Ovary (tissue), 9 donors: ENCODE results near the gene TPM1. TPM values are rescaled to one million over a fixed set of nuclear protein-coding genes. Genes with fewer than 3 reads are reported as not detected.

ENCODE experiments used
- DNase-seq, 5 donors: peaks; one replicate each; pipeline ENCODE4 v3.0.0-alpha.2; 2019 to 2020
- H3K27ac ChIP-seq, 2 donors: fragments of 200-600 bp; one replicate each; pipeline versions ENCODE4 v1.5.1 to v1.8.0; 2019 to 2022
- H3K27me3 ChIP-seq: fragments of 200-600 bp; one replicate; pipeline ENCODE4 v1.8.0; 2022
- H3K36me3 ChIP-seq: fragments of 200-600 bp; sonication (generic); one replicate; pipeline ENCODE4 v1.5.1; 2019
- H3K4me1 ChIP-seq: one replicate; pipeline ENCODE4 v1.8.1; 2013; ENCODE audit warnings: mild to moderate bottlenecking, moderate library complexity; ENCODE audit not compliant: insufficient read depth
- H3K4me3 ChIP-seq: fragments of 200-600 bp; sonication (generic); one replicate; pipeline ENCODE4 v1.5.1; 2017
- H3K9me3 ChIP-seq, 2 donors: fragments of 200-600 bp in 1 of 2; sonication (generic) in 1 of 2; one replicate each; pipeline versions ENCODE4 v1.5.1 to v1.8.1; 2013 to 2019; ENCODE audit warnings: mild to moderate bottlenecking in 1 of 2, moderate library complexity in 1 of 2
- EP300 ChIP-seq: sonication (generic); formaldehyde crosslinking; IDR thresholded peaks from one replicate; pipeline ENCODE4 v1.6.1; 2017; ENCODE audit warnings: antibody characterized with exemption
- POLR2A ChIP-seq: fragments of 450-650 bp; IDR thresholded peaks from one replicate; pipeline ENCODE4 v1.6.1; 2017; ENCODE audit warnings: antibody characterized with exemption, mild to moderate bottlenecking, moderate library complexity
- WGBS, 3 donors: extraction: QIAGEN DNeasy Blood & Tissue Kit in 1 of 3; methylation state at CpG; one replicate each; pipeline versions ENCODE4 v1.1.5 to v1.1.7; 2013 to 2017; 5-methylcytosine and 5-hydroxymethylcytosine counted together
- intact Hi-C, 4 donors: fragments of 100-400 bp; cut with DNase I; formaldehyde crosslinking; loops; one replicate each; pipeline versions ENCODE4 v1.11.0 to v1.15.1; 2022 to 2023
- polyA plus RNA-seq, 2 donors: library from polyadenylated mRNA; stranded (reverse); fragments of 200-250 nt in 1 of 2; fragments of 350-450 nt in 1 of 2; fragmentation: Illumina TruSeq in 1 of 2; extraction: RNeasy Lipid Tissue Mini Kit (QIAGEN cat#74804) in 1 of 2; gene quantifications; one replicate each; pipeline ENCODE4 v1.2.3, GENCODE V29; 2013 to 2014
- total RNA-seq, 7 donors: library from RNA; depleted of rRNA in 2 of 7; stranded (reverse); fragments of >200 nt in 2 of 7; fragmentation: NEBNext Ultra II Directional in 3 of 7; extraction: Animal tissue kit (Norgen Biotek cat#: 25700) in 3 of 7; gene quantifications; one replicate each; pipeline versions ENCODE4 v1.1.0 to v1.2.4, GENCODE V29; 2016 to 2023
- TF ChIP-seq, protein P1 (sequence below), 3 donors: fragments of 450-650 bp in 2 of 3; fragments of 200-600 bp in 1 of 3; IDR thresholded peaks; one replicate each; pipeline versions ENCODE4 v1.5.1 to v1.8.0; 2016 to 2022; ENCODE audit warnings: antibody characterized with exemption in 3 of 3, mild to moderate bottlenecking in 1 of 3
- donor health status: DM: no; HTN: no; CAD: no; lungs with moderate emphysema.
- donor health status: DM: no; HTN: no; CAD: no.
- donor health status: Bipolar disorder and iron deficiency.
- donor health status: DM: yes; HTN: yes; CAD: no.
- donor health status: DM: no; HTN: no; CAD: no.
- donor health status: DM: yes; HTN: yes; CAD: no.

The TPM1 gene
- total and polyA plus RNA-seq, 9 donors = 204 to 695 (median 332) TPM

DNA sequence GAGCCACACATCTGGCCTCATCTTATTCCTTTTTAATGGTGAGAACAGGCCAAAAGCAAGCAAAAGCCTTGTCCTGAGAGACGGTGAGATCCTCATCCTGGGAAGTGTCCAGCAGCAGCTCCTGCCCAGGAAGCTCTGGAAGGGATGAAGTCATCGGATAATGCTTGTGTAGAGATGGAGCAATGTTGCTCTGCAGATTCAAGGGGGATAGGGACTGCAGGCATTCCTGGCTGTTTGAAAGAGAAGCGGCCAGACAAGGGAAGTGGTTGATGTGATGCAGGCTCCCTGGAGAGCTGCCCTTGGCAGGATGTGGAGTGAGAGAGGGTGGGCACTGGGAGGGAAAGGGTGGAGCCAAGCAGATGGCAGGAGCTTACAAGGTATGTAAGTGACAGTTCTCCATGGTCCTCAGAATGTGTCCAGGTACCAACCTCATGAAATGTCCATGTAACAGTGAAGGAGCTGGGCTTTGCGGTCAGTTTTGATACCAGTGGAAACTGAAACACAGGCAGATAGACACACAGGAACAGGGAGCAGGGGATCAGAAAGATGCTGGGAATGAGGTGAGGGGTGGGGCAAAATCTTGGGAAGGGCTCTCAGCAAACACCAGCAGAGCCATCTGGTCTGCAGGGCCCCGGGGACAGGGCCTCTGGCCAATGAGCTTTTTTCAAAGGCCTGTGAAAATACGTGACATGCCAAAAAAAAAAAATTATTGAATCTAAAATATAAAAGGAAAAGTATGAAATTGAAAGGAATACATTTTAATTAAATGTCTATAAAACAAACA is 46.9 kb downstream of the TPM1 start:
- WGBS, 3 donors = 54 to 61% (median 60%) methylated on average over 6 of the region's 6 CpGs
- no peaks in the 10 kb centered on the region for H3K4me1 ChIP-seq
- no peaks in the 10 kb centered on the region for H3K9me3 ChIP-seq
- intact Hi-C loops = loop anchor here (2.0 to 10.0 kb wide), 6 partner anchors 42 to 309 kb away; no protein-coding TSS in a partner anchor
- no peaks in the 10 kb centered on the region for H3K36me3 ChIP-seq
- no peak overlapping the region for H3K4me3 ChIP-seq
- no peaks in the 10 kb centered on the region for H3K27me3 ChIP-seq
- H3K27ac ChIP-seq = no peak overlapping the region
- TF ChIP-seq EP300 (no peak), POLR2A (no peak)
- TF ChIP-seq, protein P1, sequence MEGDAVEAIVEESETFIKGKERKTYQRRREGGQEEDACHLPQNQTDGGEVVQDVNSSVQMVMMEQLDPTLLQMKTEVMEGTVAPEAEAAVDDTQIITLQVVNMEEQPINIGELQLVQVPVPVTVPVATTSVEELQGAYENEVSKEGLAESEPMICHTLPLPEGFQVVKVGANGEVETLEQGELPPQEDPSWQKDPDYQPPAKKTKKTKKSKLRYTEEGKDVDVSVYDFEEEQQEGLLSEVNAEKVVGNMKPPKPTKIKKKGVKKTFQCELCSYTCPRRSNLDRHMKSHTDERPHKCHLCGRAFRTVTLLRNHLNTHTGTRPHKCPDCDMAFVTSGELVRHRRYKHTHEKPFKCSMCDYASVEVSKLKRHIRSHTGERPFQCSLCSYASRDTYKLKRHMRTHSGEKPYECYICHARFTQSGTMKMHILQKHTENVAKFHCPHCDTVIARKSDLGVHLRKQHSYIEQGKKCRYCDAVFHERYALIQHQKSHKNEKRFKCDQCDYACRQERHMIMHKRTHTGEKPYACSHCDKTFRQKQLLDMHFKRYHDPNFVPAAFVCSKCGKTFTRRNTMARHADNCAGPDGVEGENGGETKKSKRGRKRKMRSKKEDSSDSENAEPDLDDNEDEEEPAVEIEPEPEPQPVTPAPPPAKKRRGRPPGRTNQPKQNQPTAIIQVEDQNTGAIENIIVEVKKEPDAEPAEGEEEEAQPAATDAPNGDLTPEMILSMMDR (IDR thresholded peaks at IDR 0.05) = no peak
- DNase-seq = no peak

- H3K27ac ChIP-seq = no peak overlapping the region
- TF ChIP-seq, protein P1 (IDR thresholded peaks at IDR 0.05) = no peak
- TF ChIP-seq EP300 (no peak), POLR2A (no peak)
- H3K9me3 ChIP-seq = no peaks in the 10 kb centered on the region
- H3K36me3 ChIP-seq = no peaks in the 10 kb centered on the region
- 93 to 97% (median 96%) methylated on average over 9 of the region's 9 CpGs for WGBS, 3 donors
- H3K27me3 ChIP-seq = no peaks in the 10 kb centered on the region
- H3K4me1 ChIP-seq = no peaks in the 10 kb centered on the region
- no peak overlapping the region for H3K4me3 ChIP-seq
- intact Hi-C loops = loop anchor here (5.0 to 10.0 kb wide), 5 partner anchors 43 to 308 kb away; no protein-coding TSS in a partner anchor
- no peak for DNase-seq
These were observed 47.9 kb downstream of the TPM1 start for GRCh38 chr15:63090472-63090871.

GRCh38 chr15:63090887-63091286 is 48.3 kb downstream of the TPM1 start:
- Histone ChIP-seq H3K4me3 (no peak overlapping the region), H3K27me3 (no peaks in the 10 kb centered on the region), H3K36me3 (no peaks in the 10 kb centered on the region), H3K4me1 (no peaks in the 10 kb centered on the region), H3K27ac (no peak overlapping the region), H3K9me3 (no peaks in the 10 kb centered on the region)
- intact Hi-C loops = loop anchor here (5.0 to 10.0 kb wide), 5 partner anchors 44 to 309 kb away; no protein-coding TSS in a partner anchor
- WGBS, 3 donors = 89 to 92% (median 90%) methylated on average over 10 of the region's 10 CpGs
- DNase-seq = no peak
- TF ChIP-seq, protein P1 (IDR thresholded peaks at IDR 0.05) = no peak
- no peak for TF ChIP-seq EP300
- no peak for TF ChIP-seq POLR2A

- intact Hi-C loops = loop anchor here (5.0 to 10.0 kb wide), 5 partner anchors 45 to 310 kb away; no protein-coding TSS in a partner anchor
- 70 to 84% (median 72%) methylated on average over 4 of the region's 4 CpGs for WGBS, 3 donors
- H3K36me3 ChIP-seq = no peaks in the 10 kb centered on the region
These were observed 49.3 kb downstream of the TPM1 start for GRCh38 chr15:63091679-63092446.

More at GRCh38 chr15:63091679-63092446, 49.3 kb downstream of the TPM1 start:
- no peaks in the 10 kb centered on the region for H3K27me3 ChIP-seq
- TF ChIP-seq, protein P1 (IDR thresholded peaks at IDR 0.05) = no peak
- H3K4me3 ChIP-seq = no peak overlapping the region
- no peaks in the 10 kb centered on the region for H3K4me1 ChIP-seq
- no peaks in the 10 kb centered on the region for H3K9me3 ChIP-seq
- no peak overlapping the region for H3K27ac ChIP-seq
- DNase-seq = no peak
